HG03139 (cell line): ENCODE measurements around the gene FAH.
"Not testable (repeated sequence)": the region's sequence is repeated elsewhere in the genome, so short reads cannot be mapped to it uniquely, and the experiment has no call there.

ENCODE experiments used
- ATAC-seq: cut with Tn5 transposase; IDR thresholded peaks from one replicate; pipeline ENCODE4 v1.9.1; 2021; ENCODE audit not compliant: unreplicated experiment

The FAH gene

DNA sequence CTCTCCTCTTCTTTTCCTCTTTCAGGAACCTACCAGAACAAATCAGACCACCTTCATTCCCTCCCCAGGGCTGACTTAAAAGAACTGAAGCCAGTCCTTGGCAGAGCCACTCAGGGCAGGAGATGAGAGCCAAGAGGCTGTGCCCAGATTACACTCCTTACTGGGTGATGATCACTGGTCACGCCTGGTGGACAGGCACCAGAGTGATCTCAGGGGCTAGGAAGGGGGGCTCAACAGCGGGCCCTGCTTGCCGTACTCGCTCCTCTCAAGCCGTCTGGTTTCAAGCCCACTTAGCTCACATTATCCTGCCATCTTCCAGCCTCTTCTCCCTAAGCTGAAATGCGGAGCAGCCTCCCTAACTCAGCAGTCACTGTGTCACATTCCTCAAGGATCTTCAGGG lies 1.7 kb upstream of the FAH start:
- ATAC-seq: no peak

- no peak for ATAC-seq
Observed at GRCh38 chr15:80151576-80151975, 1.2 kb upstream of the FAH start.

DNA sequence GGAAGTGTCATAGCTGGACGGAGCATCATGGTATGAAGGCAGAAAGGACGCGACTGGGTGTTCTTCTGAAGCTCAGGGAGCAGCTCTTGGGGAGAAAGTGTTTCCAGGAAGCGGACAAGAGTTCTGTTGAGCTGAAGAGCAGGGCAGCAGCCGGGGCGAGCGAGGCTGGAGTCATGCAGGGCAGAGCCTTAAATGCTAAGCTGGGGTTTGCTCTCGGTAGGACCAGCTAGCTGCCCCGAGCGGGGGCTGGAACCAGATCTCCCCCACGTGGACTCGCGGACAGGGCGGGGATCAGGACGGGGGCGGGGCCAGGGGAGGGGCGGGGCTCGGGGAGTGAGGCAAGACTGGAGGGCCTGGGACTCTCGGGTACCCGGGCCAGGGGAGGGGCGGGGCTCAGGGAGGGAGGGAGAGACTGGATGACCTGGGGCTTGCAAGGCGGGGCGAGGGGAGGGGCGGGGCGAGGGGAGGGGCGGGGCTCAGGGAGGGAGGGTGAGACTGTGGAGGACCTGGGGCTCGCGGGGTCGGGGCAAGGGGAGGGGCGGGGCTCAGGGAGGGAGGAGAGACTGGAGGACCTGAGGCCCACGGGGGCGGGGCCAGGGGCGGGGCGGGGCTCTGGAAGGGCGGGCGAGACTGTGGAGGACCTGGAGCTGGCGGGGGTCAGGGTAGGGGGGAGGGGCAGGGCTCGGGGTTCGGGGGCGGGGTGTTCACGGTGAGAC lies 461 bp upstream of the FAH start:
- ATAC-seq: peak; percentile 54

DNA sequence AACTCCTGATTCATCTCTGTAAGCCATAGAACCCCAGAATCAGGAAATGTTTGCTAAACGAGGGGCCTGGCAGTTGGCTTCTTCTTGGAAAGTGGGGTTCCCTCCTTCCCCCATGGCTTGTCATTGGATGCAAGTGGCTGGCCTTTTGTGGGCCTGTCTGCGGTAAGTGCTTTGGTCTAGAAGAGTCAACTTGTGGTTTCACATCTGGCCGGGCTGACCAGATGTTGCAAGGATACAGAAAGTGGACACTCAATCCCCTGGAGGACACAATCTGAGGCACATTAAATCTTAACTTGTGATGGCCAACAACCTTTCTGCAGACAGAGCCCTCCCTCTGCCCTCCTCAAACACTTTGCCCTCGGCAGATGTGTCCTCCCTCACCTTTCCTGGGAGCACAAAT lies 1.1 kb downstream of the FAH start:
- ATAC-seq: no peak

- no peak for ATAC-seq
Observed at GRCh38 chr15:80154336-80154735, 1.5 kb downstream of the FAH start.

DNA sequence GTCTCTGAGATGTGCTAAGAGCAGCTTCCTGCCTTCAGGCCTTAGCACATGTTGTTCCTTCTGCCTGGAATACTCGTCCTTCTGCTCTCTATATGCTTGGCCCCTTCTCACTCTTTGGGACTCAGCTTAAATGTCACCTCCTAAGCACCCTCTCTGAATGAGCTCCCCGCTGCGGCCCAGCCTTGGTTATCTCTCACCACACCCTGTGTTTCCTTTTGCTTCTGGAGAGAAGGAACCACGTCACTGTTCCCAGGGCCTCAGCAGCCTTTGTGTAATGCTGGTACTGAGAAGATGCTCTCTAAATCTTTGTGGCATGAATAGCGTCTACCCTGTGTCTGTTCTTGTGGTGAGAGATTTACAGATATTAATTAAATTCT lies 2.2 kb downstream of the FAH start:
- ATAC-seq: no peak

DNA sequence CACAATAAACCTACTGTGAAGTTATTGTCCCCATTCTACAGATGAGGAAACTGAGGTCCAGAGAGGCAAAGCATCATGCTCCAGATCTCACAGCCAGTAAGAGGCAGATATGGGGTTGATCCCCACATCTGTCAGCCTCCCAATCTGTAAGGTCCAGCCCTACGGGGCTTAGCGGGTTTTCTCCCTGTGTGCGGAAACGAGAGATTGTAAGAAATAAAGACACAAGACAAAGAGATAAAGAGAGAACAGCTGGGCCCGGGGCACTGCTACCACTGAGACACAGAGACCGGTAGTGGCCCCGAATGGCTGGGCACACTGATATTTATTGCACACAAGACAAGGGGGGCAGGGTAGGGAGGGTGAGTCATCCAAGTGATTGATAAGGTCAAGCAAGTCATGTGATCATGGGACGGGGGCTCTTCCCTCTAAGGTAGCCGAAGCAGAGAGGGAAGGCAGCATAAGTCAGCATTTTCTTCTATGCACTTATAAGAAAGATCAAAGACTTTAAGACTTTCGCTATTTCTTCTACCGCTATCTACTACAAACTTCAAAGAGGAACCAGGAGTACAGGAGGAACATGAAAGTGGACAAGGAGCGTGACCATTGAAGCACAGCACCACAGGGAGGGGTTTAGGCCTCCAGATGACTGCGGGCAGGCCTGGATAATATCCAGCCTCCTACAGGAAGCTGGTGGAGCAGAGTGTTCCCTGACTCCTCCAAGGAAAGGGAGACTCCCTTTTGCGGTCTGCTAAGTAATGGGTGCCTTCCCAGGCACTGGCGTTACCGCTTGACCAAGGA lies 2.8 kb downstream of the FAH start:
- ATAC-seq: not testable (repeated sequence)

DNA sequence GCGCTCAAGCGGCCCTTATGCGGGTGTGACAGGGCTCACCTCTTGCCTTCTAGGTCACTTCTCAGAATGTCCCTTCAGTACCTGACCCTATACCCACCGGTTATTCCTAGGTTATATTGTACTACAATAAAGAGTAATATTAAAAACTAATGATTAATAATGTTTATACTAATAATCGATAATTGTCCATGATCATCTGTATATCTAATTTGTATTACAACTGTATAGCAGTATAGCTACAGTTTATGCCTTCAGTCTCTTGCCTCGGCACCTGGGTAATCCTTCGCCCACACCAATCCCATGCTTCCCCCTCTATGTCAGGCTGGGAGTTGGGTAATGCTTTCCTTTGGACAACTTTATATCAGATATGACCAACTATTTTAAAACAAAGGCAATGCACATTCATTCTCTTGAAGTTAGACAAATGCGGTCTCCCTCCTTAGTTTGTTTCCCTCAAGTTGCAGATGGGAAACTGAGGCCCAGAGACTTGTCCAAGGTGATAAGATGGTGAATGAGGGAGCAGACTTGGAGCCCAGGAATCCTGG lies 3.4 kb downstream of the FAH start:
- ATAC-seq: no peak

GRCh38 chr15:80157215-80157614 lies 4.4 kb downstream of the FAH start:
- ATAC-seq: no peak

DNA sequence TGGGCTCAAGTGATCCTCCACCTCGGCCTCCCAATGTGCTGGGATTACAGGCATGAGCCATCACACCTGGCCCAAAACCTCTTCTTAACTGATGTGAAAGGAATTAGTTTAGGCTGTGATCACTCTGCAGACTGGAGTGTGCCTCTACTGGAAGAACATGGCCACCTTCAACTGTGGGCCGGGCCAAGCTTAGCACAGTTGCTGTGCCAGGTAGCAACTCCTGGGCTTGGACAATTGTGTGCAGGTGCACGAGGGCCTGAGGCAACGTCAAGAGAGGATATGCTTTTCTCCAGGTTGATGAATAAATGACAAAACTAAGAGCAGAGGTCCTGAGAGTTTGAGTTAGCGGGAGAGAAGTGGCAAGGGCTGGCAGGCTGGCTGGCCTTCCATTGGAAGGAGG lies 6.5 kb downstream of the FAH start:
- no peak for ATAC-seq

- ATAC-seq: no peak
Observed at GRCh38 chr15:80159811-80160569, 7.2 kb downstream of the FAH start.

DNA sequence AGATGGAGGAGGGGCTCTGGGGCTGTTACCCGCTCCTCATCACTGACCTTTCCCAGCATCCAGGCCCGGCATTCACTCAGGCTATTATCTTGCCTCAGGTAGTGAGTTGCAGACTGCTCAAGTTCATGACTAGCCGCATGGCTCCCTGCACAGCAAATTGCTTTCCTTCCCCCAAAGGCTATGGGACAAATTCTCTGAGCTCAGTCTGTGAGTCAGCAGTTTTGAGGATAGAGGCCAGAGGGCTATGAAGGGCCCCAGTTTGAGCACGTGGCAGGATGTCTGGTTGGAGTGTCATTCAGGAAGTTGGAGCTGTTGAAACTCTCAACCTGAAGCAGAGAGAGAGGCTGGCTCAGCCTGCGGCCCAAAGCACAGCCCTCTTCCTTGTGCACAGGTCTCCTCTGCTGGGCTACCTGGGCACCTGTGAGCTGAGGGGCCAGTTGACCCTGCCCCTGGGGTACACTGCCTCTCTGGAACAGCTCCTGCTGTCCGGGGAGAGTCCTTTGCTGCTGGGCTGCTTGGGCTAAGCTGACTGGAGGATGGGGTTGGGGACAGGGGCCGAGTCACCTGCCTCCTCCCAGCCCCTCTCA lies 7.9 kb downstream of the FAH start:
- ATAC-seq: peak; percentile 67

DNA sequence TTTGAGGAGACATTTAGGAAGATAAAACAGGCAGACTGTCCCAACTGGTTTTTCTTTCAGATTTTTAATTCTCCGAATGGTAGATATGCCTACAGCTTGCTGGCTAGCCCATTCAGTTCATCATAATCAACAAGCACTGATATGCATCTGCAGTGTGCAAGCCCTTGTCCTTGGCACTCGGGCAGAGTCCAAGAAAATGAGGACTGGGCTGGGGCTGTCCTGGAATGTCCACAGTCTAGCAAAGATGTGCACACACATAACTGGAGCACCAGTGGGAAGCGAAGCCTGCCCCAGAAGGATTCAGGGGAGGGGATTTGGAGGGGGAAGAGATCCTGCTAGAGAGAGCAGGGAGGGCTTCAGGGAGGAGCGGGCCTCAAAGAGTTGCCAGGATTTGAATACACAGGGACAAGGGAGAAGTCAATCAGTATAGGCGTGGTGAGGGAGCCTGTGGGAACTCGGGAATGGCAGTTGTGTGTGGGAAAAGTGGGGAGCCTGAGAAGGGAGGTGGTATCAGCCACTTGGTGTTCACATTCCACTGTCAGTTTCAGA lies 8.7 kb downstream of the FAH start:
- ATAC-seq: no peak

GRCh38 chr15:80162059-80162554 lies 9.3 kb downstream of the FAH start:
- no peak for ATAC-seq

GRCh38 chr15:80163217-80163616 lies 10.4 kb downstream of the FAH start:
- no peak for ATAC-seq

DNA sequence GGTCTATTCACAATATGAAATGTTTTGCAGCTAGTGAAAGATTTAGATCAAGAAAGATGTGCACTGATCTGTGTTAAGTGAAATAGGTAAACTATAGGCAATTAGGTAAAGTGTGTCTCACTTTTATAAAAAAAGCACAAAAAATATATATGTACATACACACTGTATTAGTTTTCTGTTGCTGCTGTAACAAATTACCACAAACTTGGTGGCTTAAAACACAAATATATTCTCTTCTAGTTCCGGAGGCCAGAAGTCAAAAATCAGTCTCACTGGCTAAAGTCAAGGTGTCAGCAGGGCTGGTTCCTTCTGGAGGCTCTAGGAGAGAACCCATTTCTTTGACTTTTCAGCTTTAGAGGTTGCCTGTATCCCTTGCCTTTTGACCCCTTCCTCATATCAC lies 11.1 kb downstream of the FAH start:
- no peak for ATAC-seq

- no peak for ATAC-seq
Observed at GRCh38 chr15:80167936-80168335, 15.1 kb downstream of the FAH start.

- ATAC-seq: no peak
Observed at GRCh38 chr15:80168421-80168820, 15.6 kb downstream of the FAH start.

DNA sequence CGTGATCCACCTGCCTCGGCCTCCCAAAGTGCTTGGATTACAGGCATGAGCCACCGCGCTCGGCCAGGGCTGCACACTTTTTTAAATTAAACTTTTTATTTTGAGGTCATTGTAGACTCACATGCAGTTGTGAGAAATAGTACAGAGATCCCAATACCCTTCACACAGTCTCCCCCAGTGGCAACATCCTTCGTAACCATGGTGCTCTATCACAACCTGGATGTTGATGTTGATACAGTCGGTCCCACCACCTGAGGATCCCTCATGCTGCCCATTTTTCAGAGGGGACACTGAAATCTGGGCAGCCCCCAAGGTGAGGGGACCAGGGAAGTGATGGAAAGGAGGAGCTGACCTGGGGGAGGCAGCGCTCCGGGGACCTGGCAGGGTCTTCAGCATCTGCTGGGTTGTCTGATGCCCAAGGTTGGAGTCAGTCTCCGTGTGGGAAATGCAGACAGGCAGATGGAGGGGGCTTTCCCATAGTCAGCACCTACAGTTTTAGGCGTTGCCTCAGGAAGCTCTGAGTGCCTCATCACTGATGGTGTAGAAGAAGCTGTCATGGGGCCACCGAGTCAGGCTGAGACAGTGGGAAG lies 17.1 kb downstream of the FAH start:
- ATAC-seq: no peak

DNA sequence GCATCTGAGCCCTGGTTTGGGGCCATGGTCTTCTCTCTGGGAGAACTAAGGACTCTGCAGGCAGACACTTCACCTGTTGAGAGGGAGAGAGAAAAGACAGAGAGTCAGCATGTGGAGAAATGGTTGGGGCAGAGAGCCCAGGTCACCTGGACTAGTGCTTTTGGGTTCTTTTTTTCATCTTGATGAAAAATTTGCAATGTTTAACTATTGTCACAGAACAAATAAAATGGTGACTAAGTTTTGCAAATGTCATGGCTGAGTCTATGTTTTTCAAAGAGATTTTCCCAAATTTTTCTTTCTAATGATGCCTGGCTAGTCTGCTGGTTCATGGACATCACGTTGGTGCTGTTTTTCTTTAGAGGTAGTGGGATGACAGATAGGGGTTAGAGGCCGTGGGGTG lies 17.8 kb downstream of the FAH start:
- ATAC-seq: no peak
